ENCODE data around the gene SLC39A11. TPM values are rescaled to one million over a fixed set of nuclear protein-coding genes. Genes with fewer than 3 reads are reported as not detected.

Gene SLC39A11
- total RNA-seq, 1 experiment from 2014 or later, result 18.6 TPM

GRCh38 chr17:72778169-72779151, 314.0 kb downstream of the SLC39A11 start:
- Histone ChIP-seq H3K9me3 (ENCODE audit: low read depth, low read length, poor library complexity, severe bottlenecking) (no peaks in the 10 kb centered on the region), H3K4me3 (ENCODE audit: low read depth, low read length, poor library complexity, severe bottlenecking) (no peak overlapping the region), H3K27ac (ENCODE audit: low read depth, low read length, poor library complexity, severe bottlenecking) (no peak overlapping the region), H3K36me3 (ENCODE audit: insufficient read depth, low read length, poor library complexity, severe bottlenecking) (no peaks in the 10 kb centered on the region), H3K4me1 (ENCODE audit: insufficient read depth, low read length, poor library complexity, severe bottlenecking) (no peaks in the 10 kb centered on the region), H3K27me3 (replicated peaks; ENCODE audit: insufficient read depth, low read depth, low read length, poor library complexity) (no peaks in the 10 kb centered on the region)
- BruUV-seq (replicated peaks), result no TSS peak
- intact Hi-C loops (cut with micrococcal nuclease; ENCODE audit: unreplicated experiment), result no loop called here
- POLR2A ChIA-PET (ENCODE audit: low non-redundant PET), result no interaction called here
- CTCF ChIA-PET, result no interaction called here
- no peak for DNase-seq (ENCODE audit: low spot score)
- TF ChIP-seq CTCF (conservative IDR thresholded peaks at IDR 0.05; ENCODE audit: low read depth, low read length) (no peak), EZH2 (IDR thresholded peaks at IDR 0.05; ENCODE audit: borderline replicate concordance, low read depth, low read length, poor library complexity, severe bottlenecking) (no peak)

GRCh38 chr17:72775919-72776318, 316.6 kb downstream of the SLC39A11 start:
- intact Hi-C loops (cut with micrococcal nuclease; ENCODE audit: unreplicated experiment), result no loop called here
- Histone ChIP-seq H3K36me3 (ENCODE audit: insufficient read depth, low read length, poor library complexity, severe bottlenecking) (no peaks in the 10 kb centered on the region), H3K27me3 (replicated peaks; ENCODE audit: insufficient read depth, low read depth, low read length, poor library complexity) (no peaks in the 10 kb centered on the region), H3K9me3 (ENCODE audit: low read depth, low read length, poor library complexity, severe bottlenecking) (no peaks in the 10 kb centered on the region), H3K4me3 (ENCODE audit: low read depth, low read length, poor library complexity, severe bottlenecking) (no peak overlapping the region), H3K4me1 (ENCODE audit: insufficient read depth, low read length, poor library complexity, severe bottlenecking) (no peaks in the 10 kb centered on the region), H3K27ac (ENCODE audit: low read depth, low read length, poor library complexity, severe bottlenecking) (no peak overlapping the region)
- CTCF ChIA-PET, result no interaction called here
- TF ChIP-seq EZH2 (IDR thresholded peaks at IDR 0.05; ENCODE audit: borderline replicate concordance, low read depth, low read length, poor library complexity, severe bottlenecking) (no peak), CTCF (conservative IDR thresholded peaks at IDR 0.05; ENCODE audit: low read depth, low read length) (no peak)
- POLR2A ChIA-PET (ENCODE audit: low non-redundant PET), result no interaction called here
- no peak for DNase-seq (ENCODE audit: low spot score)
- no TSS peak for BruUV-seq (replicated peaks)

- intact Hi-C loops (cut with micrococcal nuclease; ENCODE audit: unreplicated experiment), result no loop called here
- Histone ChIP-seq H3K9me3 (ENCODE audit: low read depth, low read length, poor library complexity, severe bottlenecking) (no peaks in the 10 kb centered on the region), H3K27ac (ENCODE audit: low read depth, low read length, poor library complexity, severe bottlenecking) (no peak overlapping the region), H3K4me1 (ENCODE audit: insufficient read depth, low read length, poor library complexity, severe bottlenecking) (no peaks in the 10 kb centered on the region), H3K4me3 (ENCODE audit: low read depth, low read length, poor library complexity, severe bottlenecking) (no peak overlapping the region), H3K27me3 (replicated peaks; ENCODE audit: insufficient read depth, low read depth, low read length, poor library complexity) (no peaks in the 10 kb centered on the region), H3K36me3 (ENCODE audit: insufficient read depth, low read length, poor library complexity, severe bottlenecking) (no peaks in the 10 kb centered on the region)
- POLR2A ChIA-PET (ENCODE audit: low non-redundant PET), result no interaction called here
- TF ChIP-seq EZH2 (IDR thresholded peaks at IDR 0.05; ENCODE audit: borderline replicate concordance, low read depth, low read length, poor library complexity, severe bottlenecking) (no peak), CTCF (conservative IDR thresholded peaks at IDR 0.05; ENCODE audit: low read depth, low read length) (no peak)
- DNase-seq (ENCODE audit: low spot score), result no peak
- no TSS peak for BruUV-seq (replicated peaks)
- CTCF ChIA-PET, result no interaction called here
Observed at GRCh38 chr17:72775237-72775636, 317.3 kb downstream of the SLC39A11 start.
